ENCODE results near the gene C4BPB.

Gene C4BPB

DNA sequence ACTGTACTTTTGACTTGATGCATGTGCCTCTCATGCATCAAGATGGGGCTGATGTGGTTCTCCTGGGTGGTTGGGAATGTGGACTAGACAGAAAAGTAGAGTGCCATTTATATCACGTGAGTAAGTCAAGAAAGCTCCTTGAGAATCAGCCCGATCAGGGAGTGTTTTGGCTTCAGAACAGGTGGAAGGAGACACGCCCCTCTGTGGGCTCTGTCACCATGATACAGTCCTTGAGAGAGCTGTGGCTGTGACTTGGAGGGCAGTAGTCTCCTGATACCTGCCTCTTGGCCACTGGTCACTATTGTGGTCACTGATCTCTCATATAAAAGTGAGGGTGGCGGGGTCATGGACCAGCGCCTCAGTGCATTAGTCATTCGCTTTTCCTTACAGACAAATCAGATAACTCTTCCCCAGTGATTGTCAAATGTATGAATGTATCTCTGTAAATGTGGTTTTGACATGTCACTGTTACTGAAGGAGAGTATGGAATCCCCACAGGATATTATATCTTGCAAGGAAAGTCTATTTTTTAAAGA, 8.9 kb upstream of the C4BPB start:
- in situ Hi-C loops (cut with MboI; ENCODE audit: low sequenced_read_pairs) = loop anchor here (10.0 kb wide), 2 partner anchors 145 to 325 kb away; no protein-coding TSS in a partner anchor

DNA sequence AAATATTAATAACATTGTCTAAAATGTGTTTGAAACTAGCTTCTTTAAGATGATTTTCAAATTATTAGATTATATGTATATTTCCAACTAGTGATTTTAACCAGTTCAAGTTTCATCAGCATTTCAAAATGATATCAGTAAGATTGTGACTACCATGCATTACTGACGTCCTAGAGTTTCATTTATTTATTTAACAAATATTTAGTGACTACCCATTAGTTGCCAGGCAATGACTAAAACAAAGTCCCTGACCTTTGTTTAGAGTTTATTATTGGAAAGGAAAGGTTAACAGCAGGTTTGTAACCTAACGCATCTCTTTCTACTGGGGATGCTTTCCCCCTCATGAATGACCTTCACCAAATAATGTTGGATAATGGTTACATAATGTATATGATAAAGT, 7.6 kb upstream of the C4BPB start:
- in situ Hi-C loops (cut with MboI; ENCODE audit: low sequenced_read_pairs) = loop anchor here (10.0 kb wide), 1 partner anchor 324 kb away; no protein-coding TSS in a partner anchor

GRCh38 chr1:207081806-207082205, 6.9 kb upstream of the C4BPB start:
- in situ Hi-C loops (cut with MboI; ENCODE audit: low sequenced_read_pairs) = loop anchor here (10.0 kb wide), 1 partner anchor 323 kb away; no protein-coding TSS in a partner anchor

GRCh38 chr1:207084232-207084631, 4.4 kb upstream of the C4BPB start:
- in situ Hi-C loops (cut with MboI; ENCODE audit: low sequenced_read_pairs) = loop anchor here (10.0 kb wide), 1 partner anchor 321 kb away; no protein-coding TSS in a partner anchor

DNA sequence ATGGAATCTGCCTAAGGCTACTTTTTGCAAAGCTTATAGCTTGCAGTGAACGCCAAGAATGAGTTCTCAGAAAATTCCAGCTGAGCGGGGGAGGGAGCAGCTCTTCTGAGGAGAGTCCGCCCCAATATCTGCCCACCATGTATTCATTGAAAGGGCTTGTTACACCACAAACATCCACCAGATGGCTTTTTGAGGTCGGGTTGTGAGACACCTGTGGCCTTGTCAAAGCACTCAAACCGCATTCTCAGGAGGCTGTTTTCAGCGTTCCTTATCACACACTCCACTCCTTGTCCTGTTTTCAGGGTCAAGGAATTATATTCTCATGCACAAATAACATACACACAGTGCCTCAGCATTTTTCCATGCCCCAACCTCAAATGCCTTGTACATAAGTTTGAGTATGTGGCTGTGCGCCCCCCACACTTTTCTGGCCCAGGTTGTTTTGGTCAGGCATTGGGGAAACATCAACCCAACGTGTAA, 3.9 kb upstream of the C4BPB start:
- in situ Hi-C loops (cut with MboI; ENCODE audit: low sequenced_read_pairs) = loop anchor here (10.0 kb wide), 1 partner anchor 320 kb away; no protein-coding TSS in a partner anchor

GRCh38 chr1:207085887-207086286, 2.8 kb upstream of the C4BPB start:
- in situ Hi-C loops (cut with MboI; ENCODE audit: low sequenced_read_pairs) = loop anchor here (10.0 kb wide), 1 partner anchor 319 kb away; no protein-coding TSS in a partner anchor

DNA sequence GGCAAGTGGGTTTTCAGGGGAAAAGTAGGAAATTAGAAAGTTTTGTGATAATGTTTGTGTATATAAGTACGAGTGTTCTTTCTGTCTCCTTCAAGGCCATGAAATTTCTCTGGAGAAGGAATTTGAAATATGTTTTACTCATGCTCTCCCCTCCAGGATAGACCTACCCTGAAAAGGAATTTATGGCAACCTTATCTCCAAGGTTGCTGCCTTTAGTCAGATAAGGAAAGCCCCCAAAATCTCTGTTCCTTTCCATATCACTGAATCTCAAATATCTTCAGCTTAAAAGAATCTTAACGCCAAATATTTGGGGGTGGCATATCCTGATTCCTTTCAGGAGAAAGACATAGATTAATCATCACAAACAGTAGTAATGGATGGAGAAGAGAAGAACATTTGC, 499 bp upstream of the C4BPB start:
- in situ Hi-C loops (cut with MboI; ENCODE audit: low sequenced_read_pairs) = loop anchor here (10.0 kb wide), 1 partner anchor 317 kb away; no protein-coding TSS in a partner anchor

DNA sequence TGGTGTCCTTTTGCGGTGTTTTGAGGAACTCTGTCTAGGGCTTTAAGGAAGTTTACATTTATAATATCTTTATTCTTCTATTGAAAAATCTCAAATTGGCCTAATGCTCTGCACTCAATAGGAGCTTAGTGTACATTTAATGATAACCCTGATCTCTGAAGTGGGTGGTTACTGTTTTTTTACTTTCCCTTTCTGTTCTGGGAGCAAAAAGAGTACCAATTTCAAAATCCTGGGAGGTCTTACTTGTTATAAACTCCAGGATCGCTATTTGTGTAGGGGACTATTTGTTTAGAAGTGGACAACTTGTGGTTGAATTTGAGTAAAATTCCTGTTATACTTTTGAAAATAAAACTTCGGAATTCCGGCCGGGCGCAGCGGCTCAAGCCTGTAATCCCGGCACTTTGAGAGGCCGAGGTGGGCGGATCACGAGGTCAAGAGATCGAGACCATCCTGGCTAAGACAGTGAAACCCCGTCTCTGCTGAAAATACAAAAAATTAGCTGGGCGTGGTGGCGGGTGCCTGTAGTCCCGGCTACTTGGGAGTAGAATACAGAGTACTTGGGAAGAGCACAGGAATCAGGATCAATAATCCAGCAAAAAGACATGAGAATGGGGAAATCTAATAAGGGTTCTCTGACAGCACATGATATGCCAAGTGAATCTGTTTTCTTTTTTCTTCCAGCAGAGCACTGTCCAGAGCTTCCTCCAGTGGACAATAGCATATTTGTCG, 1.1 kb downstream of the C4BPB start:
- in situ Hi-C loops (cut with MboI; ENCODE audit: low sequenced_read_pairs) = loop anchor here (10.0 kb wide), 1 partner anchor 315 kb away; no protein-coding TSS in a partner anchor

DNA sequence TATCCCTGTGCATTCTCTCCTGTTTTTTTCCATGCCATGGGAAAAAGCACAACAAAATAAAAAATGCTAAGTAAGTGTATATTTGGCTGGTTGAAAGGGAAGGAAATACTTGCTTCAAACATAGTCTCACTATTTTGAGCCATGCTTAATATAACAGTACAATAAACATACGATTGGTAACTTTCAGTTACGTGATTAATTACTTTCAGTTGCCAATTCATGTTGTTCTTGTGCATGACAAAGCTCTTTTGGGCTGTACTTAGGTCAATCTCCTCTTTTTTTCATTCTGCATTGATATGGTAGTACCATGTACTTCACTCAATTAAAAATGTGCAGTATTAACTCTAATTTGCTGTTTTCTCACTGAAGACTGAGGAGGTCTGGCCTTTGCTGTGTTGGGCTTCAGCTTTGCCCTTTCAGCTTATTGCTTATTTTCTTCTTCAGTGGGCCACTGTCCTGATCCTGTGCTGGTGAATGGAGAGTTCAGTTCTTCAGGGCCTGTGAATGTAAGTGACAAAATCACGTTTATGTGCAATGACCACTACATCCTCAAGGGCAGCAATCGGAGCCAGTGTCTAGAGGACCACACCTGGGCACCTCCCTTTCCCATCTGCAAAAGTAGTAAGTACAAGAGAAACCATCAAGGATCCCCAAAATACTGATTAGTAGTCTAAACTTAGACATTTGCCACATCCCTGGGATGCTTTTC, 2.7 kb downstream of the C4BPB start:
- in situ Hi-C loops (cut with MboI; ENCODE audit: low sequenced_read_pairs) = no loop called here

DNA sequence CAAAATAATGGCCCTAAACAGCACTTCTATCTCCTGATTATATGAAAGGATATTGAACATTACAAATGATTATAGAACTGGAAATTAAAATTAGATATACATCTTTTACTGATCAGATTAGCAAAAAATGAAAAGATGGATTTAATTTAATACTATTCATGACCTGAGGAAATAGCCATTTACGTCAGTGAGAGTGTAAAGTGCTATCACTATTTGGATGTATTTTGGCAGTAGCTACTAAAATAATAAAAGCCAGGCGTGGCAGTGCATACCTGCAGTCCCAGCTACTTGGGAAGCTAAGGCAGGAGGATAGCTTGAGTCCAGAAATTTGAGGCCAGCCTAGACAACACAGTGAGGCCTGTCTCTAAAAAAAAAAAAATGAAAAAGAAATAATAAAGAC, 5.3 kb downstream of the C4BPB start:
- in situ Hi-C loops (cut with MboI; ENCODE audit: low sequenced_read_pairs) = no loop called here

DNA sequence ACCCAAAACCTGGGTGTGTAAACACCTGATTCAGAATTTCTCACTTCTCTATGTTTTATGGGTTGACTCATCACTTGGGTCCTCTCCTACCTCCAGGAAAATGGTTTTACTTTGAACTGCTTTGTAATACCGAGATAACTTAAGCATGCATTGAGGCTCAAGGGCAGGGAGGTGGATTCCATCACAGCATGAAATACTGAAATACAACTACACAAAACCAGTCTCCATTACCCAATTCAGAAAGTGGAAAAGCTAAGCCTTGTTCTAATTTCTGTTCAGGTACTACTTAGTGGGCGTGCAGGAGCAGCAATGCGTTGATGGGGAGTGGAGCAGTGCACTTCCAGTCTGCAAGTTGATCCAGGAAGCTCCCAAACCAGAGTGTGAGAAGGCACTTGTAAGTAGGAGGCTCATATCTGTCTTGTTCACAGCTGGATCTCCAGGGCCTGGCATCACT, 9.2 kb downstream of the C4BPB start:
- in situ Hi-C loops (cut with MboI; ENCODE audit: low sequenced_read_pairs) = no loop called here

- in situ Hi-C loops (cut with MboI; ENCODE audit: low sequenced_read_pairs) = no loop called here
Measured at GRCh38 chr1:207101720-207102119, 13.1 kb downstream of the C4BPB start.

DNA sequence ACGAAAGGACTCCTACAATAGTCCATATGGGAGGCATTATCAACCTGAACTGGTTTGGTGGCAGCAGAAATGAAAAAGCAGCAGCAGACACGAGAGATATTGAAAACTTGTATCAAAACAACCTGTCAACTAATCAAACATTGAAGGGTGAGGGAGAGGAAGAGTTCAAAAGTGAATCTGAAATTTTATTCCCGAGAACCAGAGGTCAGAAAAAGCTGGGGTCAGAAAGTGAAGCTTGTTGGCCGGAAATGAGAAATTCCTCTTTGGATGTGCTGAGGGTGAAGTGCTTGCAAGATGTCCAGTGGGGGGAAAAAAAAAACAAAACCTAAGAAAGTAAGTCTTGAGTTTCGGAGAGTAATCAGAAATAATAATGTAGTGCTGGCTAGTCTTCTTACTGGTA, 13.5 kb downstream of the C4BPB start:
- in situ Hi-C loops (cut with MboI; ENCODE audit: low sequenced_read_pairs) = no loop called here

DNA sequence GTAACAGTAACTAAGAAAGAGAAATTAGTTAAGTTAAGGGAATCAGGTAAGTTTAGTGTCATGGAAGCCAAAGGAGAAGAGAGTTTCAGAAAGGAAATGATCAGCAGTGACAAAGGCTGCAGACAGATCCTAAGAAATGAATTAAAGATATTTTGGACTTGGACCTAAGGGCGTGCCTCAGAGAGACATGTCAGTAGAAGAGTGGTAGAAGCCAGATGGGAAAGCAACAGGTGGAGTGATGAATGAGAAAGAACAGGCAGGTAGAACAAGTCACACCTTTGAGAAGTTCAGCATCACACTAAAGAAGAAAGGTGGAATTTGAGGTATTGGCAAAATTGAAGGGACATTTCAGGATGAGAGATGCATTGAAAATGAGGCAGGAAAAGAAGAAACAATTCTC, 14.0 kb downstream of the C4BPB start:
- in situ Hi-C loops (cut with MboI; ENCODE audit: low sequenced_read_pairs) = no loop called here

- in situ Hi-C loops (cut with MboI; ENCODE audit: low sequenced_read_pairs) = no loop called here
Measured at GRCh38 chr1:207103892-207104373, 15.3 kb downstream of the C4BPB start, which contains the start of gene C4BPA. Gene C4BPA, plus strand, starts transcription at chr1:207104233. Its CDS starts 8,793 bp downstream, at chr1:207113026.

DNA sequence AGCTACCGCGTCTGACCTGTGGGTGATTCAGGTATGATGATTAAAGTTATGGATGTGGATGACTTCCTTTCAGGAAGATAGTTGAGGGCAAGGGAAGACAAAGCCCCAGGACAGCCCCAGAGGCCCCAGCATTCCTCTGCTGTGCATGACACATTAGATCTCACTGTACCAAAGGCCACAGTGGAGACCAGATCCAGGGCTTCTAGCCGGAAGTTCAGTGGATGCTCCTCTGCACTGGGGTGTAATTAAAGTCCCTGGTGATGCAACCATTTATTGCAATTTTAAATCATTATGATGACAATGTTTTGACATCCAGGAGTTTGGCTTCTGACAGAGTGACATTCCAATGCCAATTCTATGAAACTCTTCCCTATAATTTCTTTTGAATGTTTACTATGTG, 20.3 kb downstream of the C4BPB start:
- in situ Hi-C loops (cut with MboI; ENCODE audit: low sequenced_read_pairs) = no loop called here

DNA sequence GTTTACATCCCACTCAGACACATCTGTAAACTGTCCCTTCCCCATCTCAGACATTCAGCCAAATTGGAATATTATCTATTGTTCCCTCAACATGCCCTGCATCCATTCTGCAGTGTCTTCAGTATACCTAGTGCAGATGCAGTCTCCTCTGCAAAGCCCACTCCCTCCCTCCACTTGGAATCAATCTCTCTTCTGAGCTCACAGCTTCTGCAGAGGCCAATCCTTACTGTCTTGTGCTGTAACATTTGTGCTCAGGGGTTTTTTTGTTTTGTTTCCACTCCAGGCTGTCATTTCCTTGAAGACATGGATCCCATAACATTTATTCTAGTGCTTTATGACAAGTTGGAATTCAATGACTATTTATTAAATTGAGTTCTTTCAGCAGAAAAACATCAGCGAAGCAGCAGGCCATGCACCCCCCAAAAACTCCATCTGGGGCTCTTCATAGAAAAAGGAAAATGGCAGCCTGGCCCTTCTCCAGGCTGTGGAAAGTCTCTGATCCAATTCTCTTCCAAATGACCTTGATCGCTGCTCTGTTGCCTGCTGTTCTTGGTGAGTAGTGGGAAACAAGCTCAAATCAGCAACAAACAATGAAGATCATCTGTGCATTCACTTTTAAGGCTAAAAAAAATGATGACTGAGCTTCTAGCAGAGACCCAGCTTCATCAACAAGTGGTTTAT, 24.1 kb downstream of the C4BPB start:
- in situ Hi-C loops (cut with MboI; ENCODE audit: low sequenced_read_pairs) = no loop called here

DNA sequence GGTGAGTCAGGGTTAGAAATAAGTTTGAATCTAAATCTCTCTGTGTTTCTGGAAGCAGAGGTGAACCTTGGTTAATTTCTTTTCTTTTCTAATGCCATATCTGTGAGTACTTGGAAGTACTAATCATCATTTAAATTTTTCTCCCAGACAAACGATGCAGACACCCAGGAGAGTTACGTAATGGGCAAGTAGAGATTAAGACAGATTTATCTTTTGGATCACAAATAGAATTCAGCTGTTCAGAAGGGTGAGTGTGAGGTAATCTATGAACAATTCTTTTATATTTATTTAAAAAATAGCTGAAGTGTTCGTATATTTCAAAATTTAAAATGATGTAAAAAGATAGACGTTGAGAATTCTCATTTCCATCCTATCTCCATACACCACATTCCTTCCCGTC, 26.6 kb downstream of the C4BPB start:
- in situ Hi-C loops (cut with MboI; ENCODE audit: low sequenced_read_pairs) = no loop called here

DNA sequence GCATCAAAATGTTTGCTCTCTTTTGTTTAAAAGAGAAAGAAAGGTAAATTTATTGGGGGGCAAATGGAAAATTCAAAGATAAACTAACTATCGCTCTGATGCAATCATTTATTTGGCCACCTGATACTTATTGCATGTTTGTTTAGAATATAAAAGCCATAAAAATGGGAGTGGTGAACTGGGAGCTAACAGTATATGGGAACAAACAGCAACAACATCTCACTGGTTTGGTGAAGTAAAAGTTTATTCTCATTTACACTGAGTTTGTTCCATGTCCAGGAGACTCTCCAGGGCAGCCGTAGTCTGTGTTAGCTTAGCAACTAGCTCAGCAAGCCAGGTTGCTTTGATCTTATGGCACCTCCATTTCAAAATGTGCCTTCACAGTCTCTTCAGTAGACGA, 35.7 kb downstream of the C4BPB start:
- in situ Hi-C loops (cut with MboI; ENCODE audit: low sequenced_read_pairs) = no loop called here

- in situ Hi-C loops (cut with MboI; ENCODE audit: low sequenced_read_pairs) = no loop called here
Measured at GRCh38 chr1:207128336-207128921, 39.8 kb downstream of the C4BPB start.
